Stimulated activated CD8-positive, alpha-beta memory T cell treated with anti-CD3 and anti-CD28 coated beads, Interleukin-4, amount 100 ng/mL, for 48 hours (primary cell): ENCODE measurements around the gene CFAP157.

Experiments
- DNase-seq: peaks from one replicate; pipeline ENCODE4 v3.0.0-alpha.2; 2020

CFAP157 gene

GRCh38 chr9:127706836-127707241, at the start of gene CFAP157:
CFAP157 (plus strand) TSS chr9:127706988; CDS start chr9:127707032, 44 bp downstream.
- no peak for DNase-seq

GRCh38 chr9:127658428-127658827, 48.4 kb upstream of the CFAP157 start:
- DNase-seq = no peak

GRCh38 chr9:127660886-127661741, 45.7 kb upstream of the CFAP157 start:
- DNase-seq = no peak

GRCh38 chr9:127662617-127663016, 44.2 kb upstream of the CFAP157 start:
- no peak for DNase-seq

- no peak for DNase-seq
Measured at GRCh38 chr9:127664324-127664677, 42.5 kb upstream of the CFAP157 start.

- DNase-seq = no peak
Measured at GRCh38 chr9:127664678-127665507, 41.9 kb upstream of the CFAP157 start.

GRCh38 chr9:127667127-127667844, 39.5 kb upstream of the CFAP157 start:
- no peak for DNase-seq

GRCh38 chr9:127667906-127668305, 38.9 kb upstream of the CFAP157 start:
- no peak for DNase-seq

- no peak for DNase-seq
Measured at GRCh38 chr9:127673234-127673633, 33.6 kb upstream of the CFAP157 start.

GRCh38 chr9:127676638-127677037, 30.1 kb upstream of the CFAP157 start:
- no peak for DNase-seq

GRCh38 chr9:127679506-127679905, 27.3 kb upstream of the CFAP157 start:
- no peak for DNase-seq

GRCh38 chr9:127680226-127680625, 26.6 kb upstream of the CFAP157 start:
- no peak for DNase-seq

GRCh38 chr9:127680846-127681245, 25.9 kb upstream of the CFAP157 start:
- DNase-seq = no peak

GRCh38 chr9:127682351-127683136, 24.2 kb upstream of the CFAP157 start:
- no peak for DNase-seq

GRCh38 chr9:127683723-127684122, 23.1 kb upstream of the CFAP157 start:
- no peak for DNase-seq

- no peak for DNase-seq
Measured at GRCh38 chr9:127684576-127684975, 22.2 kb upstream of the CFAP157 start.

- DNase-seq = no peak
Measured at GRCh38 chr9:127686461-127687393, 20.1 kb upstream of the CFAP157 start.

GRCh38 chr9:127689329-127690000, 17.3 kb upstream of the CFAP157 start:
- no peak for DNase-seq

- DNase-seq = no peak
Measured at GRCh38 chr9:127690735-127691134, 16.1 kb upstream of the CFAP157 start.

GRCh38 chr9:127692071-127692470, 14.7 kb upstream of the CFAP157 start:
- no peak for DNase-seq

GRCh38 chr9:127693143-127693542, 13.6 kb upstream of the CFAP157 start:
- no peak for DNase-seq
